SK-N-SH treated with all-trans-retinoic acid at 6 μM for 48 hours (cell line): ENCODE results near the gene APOL6.

ENCODE experiments used
- SNAI2 ChIP-seq: fragments of 250-450 bp; sonication (Bioruptor Pico); IDR thresholded peaks from 2 replicates; pipeline ENCODE4 v1.5.0; 2020; ENCODE audit warnings: mild to moderate bottlenecking, moderate library complexity
- TF ChIP-seq, protein P1 (sequence below): fragments of 250-450 bp; sonication (Bioruptor Pico); IDR thresholded peaks from 2 replicates; pipeline ENCODE4 v1.5.1; 2020; ENCODE audit warnings: low read depth, mild to moderate bottlenecking, moderate library complexity

DNA sequence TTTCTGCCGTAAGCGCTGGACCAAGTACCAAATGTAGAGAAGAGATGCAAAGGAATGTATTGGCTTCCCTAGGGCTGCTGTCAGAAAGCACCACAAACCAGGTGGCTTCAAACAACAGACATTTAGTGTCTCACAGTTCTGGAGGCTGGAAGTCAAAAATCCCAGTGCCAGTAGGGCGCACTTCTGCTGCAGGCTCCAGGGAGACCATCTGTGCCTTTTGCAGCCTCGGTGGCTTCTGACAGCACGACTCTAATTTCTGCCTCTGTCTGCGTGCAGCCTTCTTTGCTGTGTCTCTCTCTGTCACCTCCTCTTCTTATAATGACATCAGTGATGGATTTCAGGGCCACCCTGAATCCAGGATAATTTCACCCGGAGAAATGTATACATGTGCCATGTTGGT lies 2.8 kb downstream of the APOL6 start:
- TF ChIP-seq, protein P1, sequence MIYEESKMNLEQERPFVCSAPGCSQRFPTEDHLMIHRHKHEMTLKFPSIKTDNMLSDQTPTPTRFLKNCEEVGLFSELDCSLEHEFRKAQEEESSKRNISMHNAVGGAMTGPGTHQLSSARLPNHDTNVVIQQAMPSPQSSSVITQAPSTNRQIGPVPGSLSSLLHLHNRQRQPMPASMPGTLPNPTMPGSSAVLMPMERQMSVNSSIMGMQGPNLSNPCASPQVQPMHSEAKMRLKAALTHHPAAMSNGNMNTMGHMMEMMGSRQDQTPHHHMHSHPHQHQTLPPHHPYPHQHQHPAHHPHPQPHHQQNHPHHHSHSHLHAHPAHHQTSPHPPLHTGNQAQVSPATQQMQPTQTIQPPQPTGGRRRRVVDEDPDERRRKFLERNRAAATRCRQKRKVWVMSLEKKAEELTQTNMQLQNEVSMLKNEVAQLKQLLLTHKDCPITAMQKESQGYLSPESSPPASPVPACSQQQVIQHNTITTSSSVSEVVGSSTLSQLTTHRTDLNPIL (CRISPR knock-in tag): no peak
- TF ChIP-seq SNAI2: no peak
